Sigmoid colon (tissue), 7 donors: Measurements from ENCODE around the gene MMAA. TPM values are rescaled to one million over a fixed set of nuclear protein-coding genes. Genes with fewer than 3 reads are reported as not detected.
"Not testable (repeated sequence)": the region's sequence is repeated elsewhere in the genome, so short reads cannot be mapped to it uniquely, and the experiment has no call there.

Source experiments
- DNase-seq: peaks from one replicate; pipeline ENCODE4 v3.0.0-alpha.2; 2019
- H3K27ac ChIP-seq, 4 donors: fragments of 200-600 bp; sonication (generic); one replicate each; pipeline ENCODE4 v1.5.1; 2016 to 2019; ENCODE audit warnings: mild to moderate bottlenecking in 1 of 4
- H3K27me3 ChIP-seq, 3 donors: fragments of 200-600 bp; sonication (generic); one replicate each; pipeline ENCODE4 v1.5.1; 2019; ENCODE audit warnings: mild to moderate bottlenecking in 1 of 3
- H3K36me3 ChIP-seq, 4 donors: fragments of 200-600 bp; sonication (generic); one replicate each; pipeline ENCODE4 v1.5.1; 2016 to 2019
- H3K4me1 ChIP-seq, 4 donors: fragments of 200-600 bp; sonication (generic); one replicate each; pipeline ENCODE4 v1.5.1; 2017 to 2019
- H3K4me3 ChIP-seq, 4 donors: fragments of 200-600 bp; sonication (generic); one replicate each; pipeline ENCODE4 v1.5.1; 2017 to 2019; ENCODE audit warnings: mild to moderate bottlenecking in 2 of 4, moderate library complexity in 1 of 4
- H3K9me3 ChIP-seq, 4 donors: fragments of 200-600 bp in 3 of 4; sonication (generic) in 3 of 4; one replicate each; pipeline versions ENCODE4 v1.5.1 to v1.6.1; 2013 to 2019
- CTCF ChIP-seq, 4 experiments: fragments of 450-650 bp in 3 of 4; fragments of 200-600 bp in 1 of 4; IDR thresholded peaks; one replicate each; pipeline ENCODE4 v1.5.1; 2016 to 2019; ENCODE audit warnings: antibody characterized with exemption in 4 of 4, mild to moderate bottlenecking in 3 of 4, moderate library complexity in 2 of 4
- EP300 ChIP-seq, 4 donors: sonication (generic); formaldehyde crosslinking; IDR thresholded peaks; one replicate each; pipeline ENCODE4 v1.6.1; 2017; ENCODE audit warnings: antibody characterized with exemption in 4 of 4
- POLR2A ChIP-seq, 2 donors: fragments of 450-650 bp; IDR thresholded peaks; one replicate each; pipeline ENCODE4 v1.6.1; 2016; ENCODE audit warnings: antibody characterized with exemption in 2 of 2, mild to moderate bottlenecking in 2 of 2, moderate library complexity in 2 of 2
- POLR2AphosphoS5 ChIP-seq, 4 donors: sonication (generic); formaldehyde crosslinking; IDR thresholded peaks; one replicate each; pipeline ENCODE4 v1.6.1; 2017; ENCODE audit warnings: antibody characterized with exemption in 4 of 4
- WGBS, 2 donors: extraction: QIAGEN DNeasy Blood & Tissue Kit; methylation state at CpG; one replicate each; pipeline ENCODE4 v1.1.7; 2013; 5-methylcytosine and 5-hydroxymethylcytosine counted together
- intact Hi-C: fragments of 100-400 bp; cut with DNase I; formaldehyde crosslinking; loops from one replicate; pipeline ENCODE4 v1.15.1; 2023
- polyA plus RNA-seq, 3 donors: library from polyadenylated mRNA; stranded (reverse); fragments of 200-250 nt; gene quantifications; one replicate each; pipeline ENCODE4 v1.2.3, GENCODE V29; 2013
- total RNA-seq, 4 donors: library from RNA; depleted of rRNA; stranded (reverse); fragments of >200 nt; gene quantifications; one replicate each; pipeline ENCODE4 v1.1.0, GENCODE V29; 2016
- donor health status: healthy with polysubstance abuse.
- donor health status: Bipolar disorder and iron deficiency.
- donor health status: healthy.

Gene MMAA
- total and polyA plus RNA-seq, 7 donors = 2.5 to 12.3 (median 6.6) TPM

- intact Hi-C loops = no loop called here
- Histone ChIP-seq H3K27me3 (no peaks in the 10 kb centered on the region), H3K9me3 (no peaks in the 10 kb centered on the region), H3K27ac (no peak overlapping the region), H3K4me1 (peaks cover 0 to 8% (median 4%) of the 10 kb centered on the region in 4 donors), H3K36me3 (no peaks in the 10 kb centered on the region), H3K4me3 (no peak overlapping the region)
- TF ChIP-seq EP300 (IDR thresholded peaks at IDR 0.05) (no peak), CTCF (IDR thresholded peaks at IDR 0.05) (no peak), POLR2AphosphoS5 (IDR thresholded peaks at IDR 0.05) (no peak), POLR2A (IDR thresholded peaks at IDR 0.05) (no peak)
- DNase-seq = no peak
Measured at GRCh38 chr4:145635630-145636029, 16.4 kb downstream of the MMAA start.

GRCh38 chr4:145639186-145639698 lies 20.1 kb downstream of the MMAA start:
- intact Hi-C loops = no loop called here
- TF ChIP-seq EP300 (IDR thresholded peaks at IDR 0.05) (no peak), POLR2A (IDR thresholded peaks at IDR 0.05) (no peak), CTCF (IDR thresholded peaks at IDR 0.05) (no peak), POLR2AphosphoS5 (IDR thresholded peaks at IDR 0.05) (no peak)

GRCh38 chr4:145640236-145640635 lies 21.1 kb downstream of the MMAA start:
- H3K27ac ChIP-seq, H3K4me3 ChIP-seq, DNase-seq, H3K27me3 ChIP-seq, intact Hi-C loops, H3K36me3 ChIP-seq, H3K4me1 ChIP-seq, H3K9me3 ChIP-seq: not testable (repeated sequence)
- 84 to 86% methylated on average over 2 of the region's 2 CpGs for WGBS, 2 donors

More at GRCh38 chr4:145639186-145639698, 20.1 kb downstream of the MMAA start:
- no peak overlapping the region for H3K4me3 ChIP-seq
- H3K27ac ChIP-seq = no peak overlapping the region
- H3K36me3 ChIP-seq = no peaks in the 10 kb centered on the region
- no peak for DNase-seq
- WGBS, 2 donors = 84 to 86% methylated on average over 6 of the region's 6 CpGs
- H3K4me1 ChIP-seq = peaks cover 0 to 8% (median 4%) of the 10 kb centered on the region in 4 donors
- no peaks in the 10 kb centered on the region for H3K9me3 ChIP-seq
- no peaks in the 10 kb centered on the region for H3K27me3 ChIP-seq

- Histone ChIP-seq H3K4me1 (peaks cover 0 to 8% (median 4%) of the 10 kb centered on the region in 4 donors), H3K4me3 (no peak overlapping the region), H3K27ac (no peak overlapping the region), H3K36me3 (no peaks in the 10 kb centered on the region), H3K27me3 (no peaks in the 10 kb centered on the region), H3K9me3 (no peaks in the 10 kb centered on the region)
- 96 to 97% methylated on average over 1 of the region's 1 CpG for WGBS, 2 donors
- TF ChIP-seq CTCF (IDR thresholded peaks at IDR 0.05) (no peak), POLR2A (IDR thresholded peaks at IDR 0.05) (no peak), EP300 (IDR thresholded peaks at IDR 0.05) (no peak), POLR2AphosphoS5 (IDR thresholded peaks at IDR 0.05) (no peak)
- no peak for DNase-seq
- intact Hi-C loops = no loop called here
Measured at GRCh38 chr4:145643295-145643694, 24.1 kb downstream of the MMAA start.

- WGBS, 2 donors = 93 to 97% methylated on average over 3 of the region's 3 CpGs
- Histone ChIP-seq H3K27me3 (no peaks in the 10 kb centered on the region), H3K9me3 (no peaks in the 10 kb centered on the region), H3K36me3 (no peaks in the 10 kb centered on the region), H3K4me1 (peaks cover 0 to 7% (median 3%) of the 10 kb centered on the region in 4 donors), H3K27ac (no peak overlapping the region), H3K4me3 (no peak overlapping the region)
- DNase-seq = no peak
- intact Hi-C loops = no loop called here
- TF ChIP-seq EP300 (IDR thresholded peaks at IDR 0.05) (no peak), POLR2A (IDR thresholded peaks at IDR 0.05) (no peak), POLR2AphosphoS5 (IDR thresholded peaks at IDR 0.05) (no peak), CTCF (IDR thresholded peaks at IDR 0.05) (no peak)
Measured at GRCh38 chr4:145644699-145645098, 25.5 kb downstream of the MMAA start.
